ENCODE data around the gene SYNJ2. TPM values are rescaled to one million over a fixed set of nuclear protein-coding genes. Genes with fewer than 3 reads are reported as not detected.

Gene SYNJ2
- total RNA-seq, 1 experiment from 2014 or later: 24.5 TPM

GRCh38 chr6:157993076-157993475, 11.4 kb downstream of the SYNJ2 start:
- H3K23me2 ChIP-seq (ENCODE audit: insufficient read length, low read depth, low read length, poor library complexity, severe bottlenecking): no peaks in the 10 kb centered on the region
- H2BK120ac ChIP-seq (ENCODE audit: low read depth, low read length, poor library complexity, severe bottlenecking): no peak overlapping the region
- Mint-ChIP-seq H3K36me3 (ENCODE audit: insufficient read depth in 1 of 3, low read depth in 3 of 3) (peaks cover 4 to 8% (median 6%) of the 10 kb centered on the region in 3 experiments; a peak in 5 of 7 replicates), H3K9me3 (no peaks in the 10 kb centered on the region), H3K4me3 (no peak overlapping the region), H3K27me3 (ENCODE audit: low read depth) (no peaks in the 10 kb centered on the region), H3K4me1 (peaks cover 49 to 57% of the 10 kb centered on the region in 2 experiments), H3K27ac (no peak overlapping the region)
- no peaks in the 10 kb centered on the region for H3K9me3 ChIP-seq (ENCODE audit: control insufficient read depth, low read depth, low read length)
- no peak overlapping the region for H3T11ph ChIP-seq (ENCODE audit: low read length)
- TF ChIP-seq CTCF (conservative IDR thresholded peaks at IDR 0.05): no peak
- H2BK20ac ChIP-seq (ENCODE audit: low read depth, low read length, poor library complexity, severe bottlenecking): no peak overlapping the region
- no peak overlapping the region for H2BK5ac ChIP-seq (ENCODE audit: insufficient read length, low read length)
- no peak overlapping the region for H3K18ac ChIP-seq (ENCODE audit: insufficient read length, low read depth, low read length)
- H3K56ac ChIP-seq (ENCODE audit: insufficient read length, low read depth, low read length): no peak overlapping the region
- H2AK5ac ChIP-seq (ENCODE audit: insufficient read length, low read length): no peak overlapping the region
- H4K8ac ChIP-seq (replicated peaks; ENCODE audit: insufficient read length, low read depth, low read length): no peak overlapping the region
- no peak overlapping the region for H3K4ac ChIP-seq (ENCODE audit: low read depth, low read length)
- no peaks in the 10 kb centered on the region for H3K27me3 ChIP-seq (ENCODE audit: insufficient read depth, low read length)
- H4K20me1 ChIP-seq (ENCODE audit: control insufficient read depth, insufficient read depth, insufficient read length): no peaks in the 10 kb centered on the region
- H3K79me2 ChIP-seq (ENCODE audit: insufficient read depth, low read length): peaks cover 13% of the 10 kb centered on the region
- H2BK12ac ChIP-seq (ENCODE audit: insufficient read length, low read depth, low read length): no peak overlapping the region
- H4K91ac ChIP-seq (ENCODE audit: insufficient read length, low read depth, low read length): no peak overlapping the region
- WGBS (ENCODE audit: extremely low coverage, insufficient read length, low lambda C conversion rate): no CpG with 5 or more reads among the region's 3 CpGs
- no peak overlapping the region for H2AFZ ChIP-seq (ENCODE audit: low read length)
- H3K23ac ChIP-seq (ENCODE audit: insufficient read length, low read depth, low read length): no peak overlapping the region
- H3K4me2 ChIP-seq (ENCODE audit: insufficient read depth, insufficient read length, low read length): no peak overlapping the region
- no peak overlapping the region for H3K9ac ChIP-seq (ENCODE audit: extremely low read depth, insufficient read length, low read length)
- DNase-seq: no peak
- H3K14ac ChIP-seq (ENCODE audit: insufficient read depth, low read length): no peak overlapping the region
- peaks cover 4% of the 10 kb centered on the region; the same call in 1 of the 2 replicates for H3K4me1 ChIP-seq (ENCODE audit: insufficient read depth, low read length)
- H4K5ac ChIP-seq (ENCODE audit: insufficient read length, low read depth, low read length): no peak overlapping the region
- H2BK15ac ChIP-seq (ENCODE audit: low read depth, low read length): no peak overlapping the region
- H3K79me1 ChIP-seq (ENCODE audit: insufficient read depth, low read depth, low read length, poor library complexity, severe bottlenecking): no peaks in the 10 kb centered on the region
- no peak overlapping the region for H3K27ac ChIP-seq (ENCODE audit: insufficient read length, low read depth, low read length)
